Mesothelial cell of epicardium (in vitro differentiated cells): ENCODE measurements around the gene GALR3. TPM values are rescaled to one million over a fixed set of nuclear protein-coding genes. Genes with fewer than 3 reads are reported as not detected.

ENCODE experiments used
- DNase-seq, 2 experiments: peaks; one replicate each; pipeline ENCODE4 v3.0.0; 2021; ENCODE audit warnings: low spot score in 2 of 2; ENCODE audit not compliant: unreplicated experiment in 2 of 2
- H3K27ac Mint-ChIP-seq: 2 replicates; pipeline ENCODE4 v1.8.0; 2021; ENCODE audit warnings: mixed read lengths
- H3K27me3 Mint-ChIP-seq: 2 replicates; pipeline ENCODE4 v1.8.0; 2021; ENCODE audit warnings: low read depth, mixed read lengths
- H3K36me3 Mint-ChIP-seq: 2 replicates; pipeline ENCODE4 v1.8.0; 2021; ENCODE audit warnings: mixed read lengths
- H3K4me1 Mint-ChIP-seq: 2 replicates; pipeline ENCODE4 v1.8.0; 2021; ENCODE audit warnings: mixed read lengths
- H3K4me3 Mint-ChIP-seq: 2 replicates; pipeline ENCODE4 v1.8.0; 2021; ENCODE audit warnings: mild to moderate bottlenecking, moderate library complexity, mixed read lengths
- H3K9me3 Mint-ChIP-seq: 2 replicates; pipeline ENCODE4 v1.8.0; 2021; ENCODE audit warnings: mixed read lengths
- CTCF ChIP-seq: fragments of 200-600 bp; sonication (generic); IDR thresholded peaks from one replicate; pipeline ENCODE4 v1.5.0; 2021; ENCODE audit warnings: antibody characterized with exemption; ENCODE audit not compliant: unreplicated experiment
- microRNA-seq: library from miRNA; unstranded; fragments of <30 nt; microRNA quantifications from one replicate; pipeline ENCODE4 v1.2.0, GENCODE V29; 2021; ENCODE audit warnings: inconsistent platforms, mixed read lengths
- total RNA-seq: library from RNA; stranded (reverse); gene quantifications from 3 replicates; pipeline ENCODE4 v1.2.1, GENCODE V29; 2021

The GALR3 gene
- total RNA-seq, 1 donor from 2014 or later = 0.31 TPM

DNA sequence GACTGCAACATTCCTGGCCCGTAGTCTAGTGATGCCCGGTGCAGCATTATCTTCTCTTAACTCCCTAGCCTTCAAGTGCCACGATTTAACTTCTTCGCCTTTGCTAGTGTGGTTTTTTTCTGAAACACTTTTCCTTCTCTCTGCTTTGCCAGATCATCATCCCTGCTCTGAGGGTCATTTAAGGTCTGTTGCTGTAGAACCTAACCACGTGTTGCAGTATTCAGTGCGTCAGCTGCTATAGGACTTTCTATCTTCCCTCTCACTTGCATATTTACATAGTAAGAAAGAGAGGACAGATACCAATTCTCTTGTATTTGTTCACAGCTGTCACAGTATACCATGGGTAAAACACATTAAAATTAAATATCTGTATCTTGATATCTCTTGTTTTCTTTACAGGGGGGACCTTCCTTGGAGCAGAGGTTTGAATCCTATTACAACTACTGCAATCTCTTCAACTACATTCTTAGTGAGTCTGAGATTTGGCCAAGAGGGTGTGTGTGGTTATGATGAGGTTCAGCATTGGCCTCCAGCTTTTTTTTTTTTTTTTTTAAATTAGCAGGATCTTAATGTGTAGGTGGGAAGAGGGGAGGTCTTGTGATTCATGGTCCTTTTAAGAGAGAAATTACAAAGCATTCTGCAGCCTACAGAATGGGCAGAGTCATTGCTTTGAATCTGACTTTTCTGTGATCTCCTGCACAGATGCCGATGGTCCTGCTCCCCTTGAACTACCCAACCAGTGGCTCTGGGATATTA is 39.6 kb downstream of the GALR3 start:
- Mint-ChIP-seq H3K4me3 (no peak overlapping the region), H3K36me3 (peaks cover 38% of the 10 kb centered on the region), H3K27me3 (no peaks in the 10 kb centered on the region), H3K9me3 (no peaks in the 10 kb centered on the region), H3K27ac (peak overlapping the region; percentile 25), H3K4me1 (no peaks in the 10 kb centered on the region)
- no peak for DNase-seq
- TF ChIP-seq CTCF = no peak

- Mint-ChIP-seq H3K4me3 (no peak overlapping the region), H3K9me3 (no peaks in the 10 kb centered on the region), H3K4me1 (no peaks in the 10 kb centered on the region), H3K36me3 (peaks cover 38% of the 10 kb centered on the region), H3K27me3 (no peaks in the 10 kb centered on the region), H3K27ac (no peak overlapping the region)
- no peak for TF ChIP-seq CTCF
- no peak for DNase-seq
Measured at GRCh38 chr22:37865510-37865909, 42.3 kb downstream of the GALR3 start.

- Mint-ChIP-seq H3K9me3 (no peaks in the 10 kb centered on the region), H3K27me3 (no peaks in the 10 kb centered on the region), H3K4me1 (no peaks in the 10 kb centered on the region), H3K27ac (no peak overlapping the region), H3K4me3 (no peak overlapping the region), H3K36me3 (peaks cover 35% of the 10 kb centered on the region)
- DNase-seq = no peak
- TF ChIP-seq CTCF = no peak
Measured at GRCh38 chr22:37870273-37870672, 47.1 kb downstream of the GALR3 start.

Small RNA genes lying within 50 kb of the gene (microRNA-seq; reads per million reads assigned to microRNA genes)
- gene MIR659 = 1.2 reads per million

Other genes starting within 250 kb of the GALR3 start
- 0.43 to 0.64 TPM (median 0.54 TPM) in 3 replicates for gene LGALS2, start 243.3 kb upstream of the GALR3 start, total RNA-seq
- 96.6 to 107 TPM (median 96.6 TPM) in 3 replicates for gene GGA1, start 214.5 kb upstream of the GALR3 start, total RNA-seq
- 30.0 to 33.0 TPM (median 31.9 TPM) in 3 replicates for gene SH3BP1, start 183.7 kb upstream of the GALR3 start, total RNA-seq
- 15.6 to 16.5 TPM (median 16.1 TPM) in 3 replicates for gene PDXP, start 164.7 kb upstream of the GALR3 start, total RNA-seq
- 238 to 262 TPM (median 242 TPM) in 3 replicates for gene LGALS1, start 147.7 kb upstream of the GALR3 start, total RNA-seq
- gene NOL12, start 137.0 kb upstream of the GALR3 start, total RNA-seq = 23.9 to 25.2 TPM (median 24.8 TPM) in 3 replicates
- 69.2 to 76.1 TPM (median 71.4 TPM) in 3 replicates for gene TRIOBP, start 126.3 kb upstream of the GALR3 start, total RNA-seq
- gene GCAT, start 15.4 kb upstream of the GALR3 start, total RNA-seq = 9.8 to 13.2 TPM (median 12.5 TPM) in 3 replicates
- 16.1 to 18.4 TPM (median 17.1 TPM) in 3 replicates for gene ANKRD54, start 21.0 kb downstream of the GALR3 start, total RNA-seq
- 633 to 642 TPM (median 639 TPM) in 3 replicates for gene EIF3L, start 26.0 kb downstream of the GALR3 start, total RNA-seq
- 47.2 to 51.7 TPM (median 48.2 TPM) in 3 replicates for gene MICALL1, start 82.9 kb downstream of the GALR3 start, total RNA-seq
- gene C22orf23, start 130.2 kb downstream of the GALR3 start, total RNA-seq = 0.31 to 0.40 TPM in 2 of 3 replicates, not detected in the other
- gene POLR2F, start 130.3 kb downstream of the GALR3 start, total RNA-seq = 63.8 to 70.0 TPM (median 66.3 TPM) in 3 replicates
- 0.07 to 0.33 TPM (median 0.09 TPM) in 3 replicates for gene SOX10, start 161.2 kb downstream of the GALR3 start, total RNA-seq
- gene PICK1, start 234.0 kb downstream of the GALR3 start, total RNA-seq = 69.3 to 75.6 TPM (median 74.3 TPM) in 3 replicates